Karpas-422 (cell line): ENCODE measurements around the gene INTS11. TPM values are rescaled to one million over a fixed set of nuclear protein-coding genes. Genes with fewer than 3 reads are reported as not detected.

ENCODE experiments used
- DNase-seq: peaks from one replicate; pipeline ENCODE4 v3.0.0-alpha.2; 2015
- H2AFZ ChIP-seq: fragments of 200-600 bp; sonication (generic); 2 replicates; pipeline ENCODE4 v1.6.1; 2014; ENCODE audit warnings: antibody characterized with exemption, low read length, mixed read lengths
- H3K27ac ChIP-seq: fragments of 200-600 bp; sonication (generic); 2 replicates; pipeline ENCODE4 v1.5.1; 2014; ENCODE audit warnings: mild to moderate bottlenecking, low read length, moderate library complexity
- H3K27me3 ChIP-seq: fragments of 200-600 bp; sonication (generic); 2 replicates; pipeline ENCODE4 v1.6.1; 2014; ENCODE audit warnings: low read length, mixed read lengths
- H3K36me3 ChIP-seq: fragments of 200-600 bp; sonication (generic); 2 replicates; pipeline ENCODE4 v1.6.1; 2014; ENCODE audit warnings: low read length, mixed read lengths; ENCODE audit not compliant: insufficient read depth
- H3K4me1 ChIP-seq: fragments of 200-600 bp; sonication (generic); 2 replicates; pipeline ENCODE4 v1.6.1; 2014; ENCODE audit warnings: mild to moderate bottlenecking, low read length, mixed read lengths
- H3K4me2 ChIP-seq: fragments of 200-600 bp; sonication (generic); 2 replicates; pipeline ENCODE4 v1.6.1; 2014; ENCODE audit warnings: low read length, low read depth, mild to moderate bottlenecking; ENCODE audit not compliant: poor library complexity, severe bottlenecking
- H3K4me3 ChIP-seq: fragments of 200-600 bp; sonication (generic); 2 replicates; pipeline ENCODE4 v1.5.1; 2014; ENCODE audit warnings: mild to moderate bottlenecking, antibody characterized with exemption, low read length, mixed read lengths
- H3K79me2 ChIP-seq: fragments of 200-600 bp; sonication (generic); 2 replicates; pipeline ENCODE4 v1.6.1; 2014; ENCODE audit warnings: mild to moderate bottlenecking, low read length, mixed read lengths
- H3K9ac ChIP-seq: fragments of 200-600 bp; sonication (generic); 2 replicates; pipeline ENCODE4 v1.6.0; 2014; ENCODE audit warnings: low read length
- H3K9me2 ChIP-seq: fragments of 200-600 bp; sonication (generic), shearing (Covaris generic); replicated peaks from 2 replicates; pipeline ENCODE4 v1.6.0; 2014; ENCODE audit warnings: mild to moderate bottlenecking, low read length, moderate library complexity; ENCODE audit not compliant: insufficient read depth
- H3K9me3 ChIP-seq: fragments of 300-700, 200-600 bp; sonication (generic); 2 replicates; pipeline ENCODE4 v1.6.1; 2014; ENCODE audit warnings: low read length, mixed read lengths
- H4K20me1 ChIP-seq: fragments of 200-600 bp; sonication (generic); 2 replicates; pipeline ENCODE4 v1.6.1; 2014; ENCODE audit warnings: mild to moderate bottlenecking, antibody characterized with exemption, low read length, low read depth; ENCODE audit not compliant: insufficient read depth
- total RNA-seq: library from RNA; depleted of rRNA; stranded (reverse); fragments of >200 nt; shearing (Covaris generic); gene quantifications from 2 replicates; pipeline ENCODE4 v1.2.3, GENCODE V29; 2014; ENCODE audit warnings: low replicate concordance

INTS11 gene
- total RNA-seq, 1 experiment from 2014 or later, result 69.8 TPM

DNA sequence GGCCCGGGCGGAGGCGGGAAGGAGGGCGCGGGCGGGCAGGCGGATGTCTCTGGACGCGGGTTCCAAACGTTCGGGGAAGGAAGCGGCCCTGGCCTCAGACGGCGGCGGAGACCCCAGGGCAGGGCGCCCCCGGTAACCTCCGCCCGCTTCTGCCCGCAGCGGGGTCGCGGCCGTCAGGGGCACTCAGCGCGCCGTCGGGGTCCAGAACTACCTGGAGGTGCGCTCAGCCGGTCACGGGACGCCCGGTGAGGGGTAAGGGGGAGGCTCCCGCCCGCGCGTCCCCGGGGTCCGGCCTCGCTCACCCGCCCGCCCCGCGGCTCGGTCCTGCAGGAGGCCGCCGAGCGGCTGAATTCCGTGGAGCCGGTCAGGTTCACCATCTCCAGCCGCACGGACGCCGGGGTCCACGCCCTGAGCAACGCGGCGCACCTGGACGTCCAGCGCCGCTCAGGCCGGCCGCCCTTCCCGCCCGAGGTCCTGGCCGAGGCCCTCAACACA, 15.7 kb downstream of the INTS11 start:
- peak overlapping the region; percentile 78 for H3K4me3 ChIP-seq
- no peak overlapping the region; the same call in 1 of the 2 replicates for H2AFZ ChIP-seq
- no peak for DNase-seq
- no peaks in the 10 kb centered on the region for H3K9me3 ChIP-seq
- peaks cover 42% of the 10 kb centered on the region for H3K4me1 ChIP-seq
- H3K27me3 ChIP-seq, result no peaks in the 10 kb centered on the region
- H3K27ac ChIP-seq, result peak overlapping the region; percentile 77
- peak overlapping the region; percentile 73 for H3K4me2 ChIP-seq
- 0 out of 2 replicates have a peak, but pooled peaks cover 4% of the 10 kb centered on the region for H3K36me3 ChIP-seq
- H3K79me2 ChIP-seq, result peaks cover 38% of the 10 kb centered on the region
- H4K20me1 ChIP-seq, result peaks cover 16% of the 10 kb centered on the region; the same call in 1 of the 2 replicates
- peak overlapping the region; percentile 85 for H3K9ac ChIP-seq
- H3K9me2 ChIP-seq, result no peaks in the 10 kb centered on the region

DNA sequence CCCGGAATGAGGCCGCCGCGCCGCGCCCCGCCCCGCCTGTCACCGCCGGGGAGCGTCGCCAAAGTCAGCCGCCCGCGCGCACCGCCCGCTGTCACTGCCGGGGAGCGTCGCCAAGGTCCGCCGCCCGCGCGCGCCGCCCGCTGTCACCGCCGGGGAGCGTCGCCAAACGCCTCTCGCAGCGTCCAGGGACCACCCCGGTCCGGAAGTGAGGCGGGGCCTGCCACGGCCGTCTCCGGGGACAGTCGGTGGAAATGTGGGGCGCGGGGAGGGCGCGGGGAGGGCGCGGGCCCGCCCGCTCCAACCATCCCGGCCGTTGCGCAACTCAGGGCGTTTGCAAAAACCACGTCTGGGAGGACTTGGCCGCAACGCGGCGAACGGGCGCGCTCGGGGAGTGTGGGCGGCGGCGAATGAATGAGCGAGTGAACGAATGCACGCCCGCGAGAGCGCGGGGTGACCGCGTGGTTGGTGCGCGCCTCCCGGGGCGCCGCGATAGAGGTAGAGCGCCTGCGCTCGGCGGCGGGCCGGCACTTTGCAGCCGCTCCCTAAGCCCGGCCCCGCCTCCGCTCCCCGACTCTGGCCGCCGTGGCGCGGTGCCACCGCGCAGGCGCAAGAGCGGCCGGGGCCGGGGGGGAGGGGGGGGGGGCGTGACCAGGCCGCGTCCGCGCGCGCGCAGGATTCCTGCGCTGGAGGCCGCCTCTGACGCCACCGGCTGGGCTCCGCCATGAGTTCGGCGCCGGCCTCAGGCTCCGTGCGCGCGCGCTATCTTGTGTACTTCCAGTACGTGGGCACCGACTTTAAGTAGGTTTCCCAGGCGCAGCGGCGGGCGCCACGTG, 16.3 kb downstream of the INTS11 start, which contains the start of the genes ACAP3 and PUSL1:
TSS of gene ACAP3 (minus strand) at position 8 of the 833 bp plus-strand sequence. CDS start 115 bp downstream, outside the sequence.
TSS of gene PUSL1 (plus strand) at position 675 of the 833 bp plus-strand sequence. CDS start at position 722, 47 bp downstream.
- Histone ChIP-seq H3K27ac (peak within 1 kb of the TSS; percentile 97), H3K9ac (peak within 1 kb of the TSS; percentile 97), H4K20me1 (peaks cover 16% of the 10 kb centered on the region; the same call in 1 of the 2 replicates), H3K4me3 (peak within 1 kb of the TSS; percentile 85), H3K27me3 (no peaks in the 10 kb centered on the region), H3K9me2 (no peaks in the 10 kb centered on the region), H3K4me1 (peaks cover 42% of the 10 kb centered on the region), H3K4me2 (peak within 1 kb of the TSS; percentile 94), H3K9me3 (no peaks in the 10 kb centered on the region), H2AFZ (peak within 1 kb of the TSS; percentile 87; the same call in 1 of the 2 replicates), H3K79me2 (peaks cover 43% of the 10 kb centered on the region), H3K36me3 (no peaks in the 10 kb centered on the region)
- DNase-seq, result peak; percentile 98

DNA sequence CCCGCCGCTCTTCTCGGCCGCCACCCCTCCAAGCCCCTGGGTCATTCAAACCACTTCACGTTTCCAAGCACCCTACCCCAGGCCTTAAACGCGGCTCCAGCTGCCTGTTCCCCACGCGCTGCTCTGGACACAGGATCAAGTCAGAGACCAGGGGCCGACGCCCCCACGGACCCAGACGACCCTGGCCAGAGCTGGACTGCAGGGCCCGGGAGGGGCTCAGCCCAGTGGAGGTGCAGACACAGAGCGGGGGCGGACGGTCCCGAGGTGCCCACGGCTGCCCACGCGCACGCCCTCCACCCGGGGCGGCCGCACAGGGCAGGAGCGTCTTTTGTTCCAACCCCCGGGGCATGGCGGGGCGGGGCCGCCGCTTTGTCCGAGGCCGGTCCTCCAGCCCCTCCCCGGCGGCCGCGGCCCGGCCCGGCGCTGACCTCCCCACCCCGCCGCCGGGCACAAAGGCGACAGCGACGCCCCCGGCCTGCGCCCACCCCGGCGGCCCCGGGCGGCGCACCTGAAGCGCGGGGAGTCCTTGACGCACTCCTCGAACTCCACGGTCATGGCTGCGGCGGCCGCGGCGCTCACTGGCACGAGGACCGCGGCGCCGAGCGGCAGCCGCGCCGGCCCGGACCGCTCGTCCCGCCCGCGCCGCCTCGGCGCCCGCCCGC, 17.1 kb downstream of the INTS11 start:
- Histone ChIP-seq H3K9me3 (no peaks in the 10 kb centered on the region), H3K9me2 (no peaks in the 10 kb centered on the region), H2AFZ (no peak overlapping the region), H3K27me3 (no peaks in the 10 kb centered on the region), H3K4me2 (peak overlapping the region; percentile 94), H3K9ac (peak overlapping the region; percentile 97), H3K27ac (peak overlapping the region; percentile 97), H4K20me1 (peaks cover 16% of the 10 kb centered on the region; the same call in 1 of the 2 replicates), H3K36me3 (no peaks in the 10 kb centered on the region), H3K4me3 (peak overlapping the region; percentile 85), H3K4me1 (peaks cover 42% of the 10 kb centered on the region), H3K79me2 (peaks cover 46% of the 10 kb centered on the region)
- peak; percentile 60 for DNase-seq

DNA sequence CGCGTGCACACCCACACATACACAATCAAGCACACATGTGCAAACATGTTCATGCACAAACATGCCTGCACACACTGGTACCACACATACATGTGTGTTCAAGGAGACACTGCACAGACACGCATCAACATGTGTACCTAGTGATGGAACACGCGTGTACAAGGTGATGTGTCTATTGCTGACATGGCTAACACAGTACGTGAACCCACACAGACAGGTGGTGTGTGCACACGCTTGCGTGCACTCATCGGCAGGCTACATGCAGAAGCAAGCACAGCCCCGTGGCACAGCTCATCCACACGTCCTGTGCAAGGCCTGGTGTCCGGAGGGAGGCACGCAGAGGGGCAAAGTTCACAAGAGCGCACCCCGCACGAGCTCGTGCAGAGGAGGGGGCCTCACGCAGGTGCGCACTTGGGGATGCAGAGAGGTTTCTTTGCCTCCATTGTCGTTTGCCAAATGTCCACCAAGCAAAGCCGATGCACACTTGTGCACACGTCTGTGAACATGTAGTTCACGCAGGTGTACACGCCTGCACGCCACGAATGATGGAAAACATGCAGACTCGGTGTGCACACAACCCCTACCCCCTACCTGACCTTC, 17.7 kb downstream of the INTS11 start:
- no peaks in the 10 kb centered on the region for H3K27me3 ChIP-seq
- peaks cover 46% of the 10 kb centered on the region for H3K79me2 ChIP-seq
- no peaks in the 10 kb centered on the region for H3K9me2 ChIP-seq
- H2AFZ ChIP-seq, result no peak overlapping the region
- H3K36me3 ChIP-seq, result no peaks in the 10 kb centered on the region
- H4K20me1 ChIP-seq, result peaks cover 16% of the 10 kb centered on the region; the same call in 1 of the 2 replicates
- H3K4me1 ChIP-seq, result peaks cover 42% of the 10 kb centered on the region
- H3K27ac ChIP-seq, result peak overlapping the region; percentile 97
- peak overlapping the region; percentile 97 for H3K9ac ChIP-seq
- H3K4me2 ChIP-seq, result peak overlapping the region; percentile 94
- DNase-seq, result peak; percentile 70
- no peaks in the 10 kb centered on the region for H3K9me3 ChIP-seq
- peak overlapping the region; percentile 85 for H3K4me3 ChIP-seq

DNA sequence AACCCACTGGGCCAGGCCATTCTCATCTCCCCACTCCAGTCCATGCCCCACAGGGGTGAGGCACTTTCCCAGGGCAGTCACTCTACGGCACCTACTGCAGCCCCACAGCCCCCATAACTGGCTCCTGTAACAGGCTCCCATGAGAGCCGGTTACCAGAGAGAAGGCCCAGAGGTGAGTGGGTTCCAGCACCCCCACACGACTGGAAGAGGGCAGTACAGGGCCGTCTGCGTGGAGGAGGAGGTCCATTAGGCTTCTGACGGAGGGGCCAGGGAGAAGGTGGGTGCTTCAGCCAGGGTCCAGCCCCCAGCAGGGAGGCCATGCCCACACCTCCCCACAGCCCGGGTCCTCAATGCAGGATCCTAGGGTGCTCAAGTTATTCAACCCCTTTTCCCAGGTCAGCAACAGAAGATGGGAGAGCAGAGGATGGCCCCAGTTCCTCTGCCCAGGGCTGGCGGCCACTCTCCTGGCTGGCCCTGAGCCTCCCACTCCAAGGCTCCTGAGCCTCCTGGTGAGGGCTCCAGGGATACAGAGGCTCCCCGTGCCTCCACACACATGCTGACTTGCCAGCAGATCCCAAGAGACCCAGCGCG, 18.3 kb downstream of the INTS11 start:
- H3K9me3 ChIP-seq, result no peaks in the 10 kb centered on the region
- H3K4me2 ChIP-seq, result peak overlapping the region; percentile 94
- no peaks in the 10 kb centered on the region for H3K9me2 ChIP-seq
- peak overlapping the region; percentile 97 for H3K27ac ChIP-seq
- H3K79me2 ChIP-seq, result peaks cover 46% of the 10 kb centered on the region
- H3K4me3 ChIP-seq, result peak overlapping the region; percentile 85
- no peaks in the 10 kb centered on the region for H3K36me3 ChIP-seq
- H3K9ac ChIP-seq, result peak overlapping the region; percentile 97
- H2AFZ ChIP-seq, result no peak overlapping the region
- peaks cover 10% of the 10 kb centered on the region; the same call in 1 of the 2 replicates for H4K20me1 ChIP-seq
- H3K4me1 ChIP-seq, result peaks cover 42% of the 10 kb centered on the region
- no peaks in the 10 kb centered on the region for H3K27me3 ChIP-seq
- DNase-seq, result peak; percentile 87

DNA sequence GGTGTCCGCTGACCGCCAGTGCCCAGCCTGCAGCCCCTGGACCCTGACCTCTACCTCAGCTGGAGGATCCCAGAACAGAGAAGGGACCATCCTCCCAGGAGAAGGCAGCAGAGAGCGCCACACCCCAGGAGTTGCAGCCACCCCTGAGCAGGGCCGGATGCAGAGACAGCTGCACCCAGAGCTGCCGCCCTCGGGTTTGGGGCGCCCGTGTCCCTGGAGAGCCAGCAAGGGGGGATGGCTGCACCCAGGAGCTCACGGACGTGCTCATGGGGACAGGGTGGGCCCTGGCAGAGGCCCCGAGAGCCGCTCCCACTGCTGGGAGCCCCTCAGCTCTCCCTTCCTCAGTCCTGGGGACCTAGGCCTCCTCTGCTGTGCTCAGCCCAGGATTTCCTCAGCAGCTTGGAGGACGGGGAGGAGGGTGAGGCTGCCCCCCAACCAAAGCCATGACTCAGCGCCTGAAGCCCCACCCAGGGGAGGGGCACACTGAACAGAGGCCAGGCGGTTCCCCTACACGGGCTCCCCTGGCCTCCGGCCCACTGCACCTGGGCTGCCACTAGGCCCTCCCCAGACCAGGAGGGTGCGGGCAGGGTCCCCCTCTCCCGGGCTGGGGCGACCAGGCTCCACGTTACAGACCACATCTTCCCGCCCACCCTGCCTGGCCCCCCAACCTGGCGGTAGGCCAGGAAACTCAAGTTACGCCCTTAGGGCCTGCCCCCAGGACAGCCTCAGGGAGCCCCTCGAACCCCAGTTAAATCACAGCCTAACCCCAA, 19.0 kb downstream of the INTS11 start:
- peak; percentile 95 for DNase-seq
- Histone ChIP-seq H2AFZ (no peak overlapping the region), H3K79me2 (peaks cover 46% of the 10 kb centered on the region), H3K4me3 (peak overlapping the region; percentile 85), H3K4me1 (peaks cover 42% of the 10 kb centered on the region), H4K20me1 (peaks cover 8% of the 10 kb centered on the region; the same call in 1 of the 2 replicates), H3K9me3 (no peaks in the 10 kb centered on the region), H3K4me2 (peak overlapping the region; percentile 94), H3K36me3 (no peaks in the 10 kb centered on the region), H3K27me3 (no peaks in the 10 kb centered on the region), H3K9me2 (no peaks in the 10 kb centered on the region), H3K27ac (peak overlapping the region; percentile 97), H3K9ac (peak overlapping the region; percentile 97)
